K562 (cell line): ENCODE data around the gene STX18. TPM values are rescaled to one million over a fixed set of nuclear protein-coding genes. Genes with fewer than 3 reads are reported as not detected.

Experiments
- CSDE1 ChIP-seq, 2 experiments: fragments of 450-650 bp; IDR thresholded peaks; 2 replicates each; pipeline ENCODE4 v1.6.1; 2016; ENCODE audit warnings: mild to moderate bottlenecking in 1 of 2
- DNMT1 ChIP-seq: fragments of 450-650 bp; IDR thresholded peaks from 2 replicates; pipeline ENCODE4 v1.6.1; 2016; ENCODE audit warnings: antibody characterized with exemption, mild to moderate bottlenecking
- GABPA ChIP-seq: fragments of 200-800 bp; sonication (Bioruptor generic); conservative IDR thresholded peaks from 2 replicates; pipeline ENCODE4 v1.6.1; 2016; ENCODE audit warnings: low read depth, missing genetic modification characterization, missing compliant biosample characterization
- GTF2B ChIP-seq: IDR thresholded peaks from 2 replicates; pipeline ENCODE4 v1.6.1; 2011; ENCODE audit not compliant: insufficient read length; ENCODE audit errors: extremely low read depth
- HNRNPH1 ChIP-seq: fragments of 200-400 bp; formaldehyde crosslinking; optimal IDR thresholded peaks from 2 replicates; pipeline ENCODE3; 2017; ENCODE audit warnings: low read depth, mild to moderate bottlenecking, low read length, moderate library complexity
- KLF1 ChIP-seq: fragments of 450-650 bp; IDR thresholded peaks from 2 replicates; pipeline ENCODE4 v1.6.1; 2016; ENCODE audit warnings: missing genetic modification characterization, missing compliant biosample characterization
- NCOR1 ChIP-seq: fragments of 450-650 bp; IDR thresholded peaks from 2 replicates; pipeline ENCODE4 v1.6.1; 2016; ENCODE audit warnings: mild to moderate bottlenecking, moderate library complexity
- NFYB ChIP-seq: IDR thresholded peaks from 2 replicates; pipeline ENCODE4 v1.6.1; 2011; ENCODE audit warnings: mild to moderate bottlenecking, moderate library complexity; ENCODE audit not compliant: insufficient read length; ENCODE audit errors: extremely low read depth
- PCBP2 ChIP-seq: fragments of 200-400 bp; formaldehyde crosslinking; IDR thresholded peaks from 2 replicates; pipeline ENCODE4 v1.6.1; 2018; ENCODE audit warnings: low read length, low read depth, mild to moderate bottlenecking, moderate library complexity; ENCODE audit not compliant: poor library complexity, severe bottlenecking
- RFX7 ChIP-seq: fragments of 250-450 bp; sonication (Bioruptor Pico); IDR thresholded peaks from 2 replicates; pipeline ENCODE4 v1.5.1; 2021; ENCODE audit warnings: mild to moderate bottlenecking
- SIRT6 ChIP-seq: IDR thresholded peaks from one replicate; pipeline ENCODE4 v1.6.1; 2012; ENCODE audit warnings: low read depth, mild to moderate bottlenecking, control low read depth, inconsistent platforms, low read length, moderate library complexity
- SMAD2 ChIP-seq: fragments of 150-350 bp; IDR thresholded peaks from 2 replicates; pipeline ENCODE4 v1.6.1; 2014; ENCODE audit warnings: low read depth, mild to moderate bottlenecking, low read length
- TRIM24 ChIP-seq, 2 experiments: fragments of 450-650 bp; IDR thresholded peaks; 2 replicates each; pipeline ENCODE4 v1.6.1; 2016
- ZNF511 ChIP-seq: sonication (generic); formaldehyde crosslinking; IDR thresholded peaks from 2 replicates; pipeline ENCODE4 v1.8.0; 2022; ENCODE audit warnings: mild to moderate bottlenecking, missing genetic modification reagents
- polyA plus RNA-seq, 8 experiments: library from polyadenylated mRNA; depleted of rRNA in 4 of 8; stranded (reverse) in 5 of 8; unstranded in 3 of 8; fragments of >200 nt; fragmentation: Nextera tagmentation in 2 of 8; fragmentation: Illumina TruSeq in 1 of 8; extraction: Ambion mirVana in 2 of 8; extraction: Trizol in 1 of 8; gene quantifications; 2 replicates each; pipeline versions ENCODE4 v1.2.1 to v1.2.3, GENCODE V29; 2011 to 2014; ENCODE audit warnings: inconsistent platforms in 1 of 8, missing spikeins in 1 of 8
- total RNA-seq, 7 experiments: library from RNA; depleted of rRNA in 6 of 7; stranded (reverse); fragments of >200 nt in 6 of 7; fragmentation: Illumina TruSeq in 2 of 7; extraction: Trizol in 2 of 7; gene quantifications; 2 replicates each; pipeline versions ENCODE4 v1.2.1 to v1.2.3, GENCODE V29; 2011 to 2021; ENCODE audit warnings: low replicate concordance in 1 of 7
- TF ChIP-seq, protein P1 (sequence below): fragments of 150-350 bp; IDR thresholded peaks from 2 replicates; pipeline ENCODE4 v1.6.1; 2014; ENCODE audit warnings: low read depth, mild to moderate bottlenecking, low read length, borderline replicate concordance
- TF ChIP-seq, protein P2 (sequence below): sonication (generic); formaldehyde crosslinking; IDR thresholded peaks from 2 replicates; pipeline ENCODE4 v1.8.0; 2023; ENCODE audit warnings: mild to moderate bottlenecking, missing genetic modification reagents

The STX18 gene
- total and polyA plus RNA-seq, 9 of the 15 experiments (the other 6 are each of a cell fraction or from before 2014, with no cell fraction given), result 6.2 to 41.7 (median 22.7) TPM

- TF ChIP-seq ZNF511 (CRISPR knock-in tag) (0 out of 2 replicates have a peak, but pooled peaks have one; percentile 17), RFX7 (no peak), KLF1 (tag) (no peak), SMAD2 (no peak), TRIM24 (IDR thresholded peaks at IDR 0.05) (no peak), HNRNPH1 (no peak), PCBP2 (no peak), CSDE1 (IDR thresholded peaks at IDR 0.05) (no peak), GABPA (tag) (no peak), GTF2B (no peak), NCOR1 (no peak), DNMT1 (no peak), NFYB (no peak), SIRT6 (no peak)
- TF ChIP-seq, protein P1, sequence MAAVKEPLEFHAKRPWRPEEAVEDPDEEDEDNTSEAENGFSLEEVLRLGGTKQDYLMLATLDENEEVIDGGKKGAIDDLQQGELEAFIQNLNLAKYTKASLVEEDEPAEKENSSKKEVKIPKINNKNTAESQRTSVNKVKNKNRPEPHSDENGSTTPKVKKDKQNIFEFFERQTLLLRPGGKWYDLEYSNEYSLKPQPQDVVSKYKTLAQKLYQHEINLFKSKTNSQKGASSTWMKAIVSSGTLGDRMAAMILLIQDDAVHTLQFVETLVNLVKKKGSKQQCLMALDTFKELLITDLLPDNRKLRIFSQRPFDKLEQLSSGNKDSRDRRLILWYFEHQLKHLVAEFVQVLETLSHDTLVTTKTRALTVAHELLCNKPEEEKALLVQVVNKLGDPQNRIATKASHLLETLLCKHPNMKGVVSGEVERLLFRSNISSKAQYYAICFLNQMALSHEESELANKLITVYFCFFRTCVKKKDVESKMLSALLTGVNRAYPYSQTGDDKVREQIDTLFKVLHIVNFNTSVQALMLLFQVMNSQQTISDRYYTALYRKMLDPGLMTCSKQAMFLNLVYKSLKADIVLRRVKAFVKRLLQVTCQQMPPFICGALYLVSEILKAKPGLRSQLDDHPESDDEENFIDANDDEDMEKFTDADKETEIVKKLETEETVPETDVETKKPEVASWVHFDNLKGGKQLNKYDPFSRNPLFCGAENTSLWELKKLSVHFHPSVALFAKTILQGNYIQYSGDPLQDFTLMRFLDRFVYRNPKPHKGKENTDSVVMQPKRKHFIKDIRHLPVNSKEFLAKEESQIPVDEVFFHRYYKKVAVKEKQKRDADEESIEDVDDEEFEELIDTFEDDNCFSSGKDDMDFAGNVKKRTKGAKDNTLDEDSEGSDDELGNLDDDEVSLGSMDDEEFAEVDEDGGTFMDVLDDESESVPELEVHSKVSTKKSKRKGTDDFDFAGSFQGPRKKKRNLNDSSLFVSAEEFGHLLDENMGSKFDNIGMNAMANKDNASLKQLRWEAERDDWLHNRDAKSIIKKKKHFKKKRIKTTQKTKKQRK, result no peak
- TF ChIP-seq, protein P2, sequence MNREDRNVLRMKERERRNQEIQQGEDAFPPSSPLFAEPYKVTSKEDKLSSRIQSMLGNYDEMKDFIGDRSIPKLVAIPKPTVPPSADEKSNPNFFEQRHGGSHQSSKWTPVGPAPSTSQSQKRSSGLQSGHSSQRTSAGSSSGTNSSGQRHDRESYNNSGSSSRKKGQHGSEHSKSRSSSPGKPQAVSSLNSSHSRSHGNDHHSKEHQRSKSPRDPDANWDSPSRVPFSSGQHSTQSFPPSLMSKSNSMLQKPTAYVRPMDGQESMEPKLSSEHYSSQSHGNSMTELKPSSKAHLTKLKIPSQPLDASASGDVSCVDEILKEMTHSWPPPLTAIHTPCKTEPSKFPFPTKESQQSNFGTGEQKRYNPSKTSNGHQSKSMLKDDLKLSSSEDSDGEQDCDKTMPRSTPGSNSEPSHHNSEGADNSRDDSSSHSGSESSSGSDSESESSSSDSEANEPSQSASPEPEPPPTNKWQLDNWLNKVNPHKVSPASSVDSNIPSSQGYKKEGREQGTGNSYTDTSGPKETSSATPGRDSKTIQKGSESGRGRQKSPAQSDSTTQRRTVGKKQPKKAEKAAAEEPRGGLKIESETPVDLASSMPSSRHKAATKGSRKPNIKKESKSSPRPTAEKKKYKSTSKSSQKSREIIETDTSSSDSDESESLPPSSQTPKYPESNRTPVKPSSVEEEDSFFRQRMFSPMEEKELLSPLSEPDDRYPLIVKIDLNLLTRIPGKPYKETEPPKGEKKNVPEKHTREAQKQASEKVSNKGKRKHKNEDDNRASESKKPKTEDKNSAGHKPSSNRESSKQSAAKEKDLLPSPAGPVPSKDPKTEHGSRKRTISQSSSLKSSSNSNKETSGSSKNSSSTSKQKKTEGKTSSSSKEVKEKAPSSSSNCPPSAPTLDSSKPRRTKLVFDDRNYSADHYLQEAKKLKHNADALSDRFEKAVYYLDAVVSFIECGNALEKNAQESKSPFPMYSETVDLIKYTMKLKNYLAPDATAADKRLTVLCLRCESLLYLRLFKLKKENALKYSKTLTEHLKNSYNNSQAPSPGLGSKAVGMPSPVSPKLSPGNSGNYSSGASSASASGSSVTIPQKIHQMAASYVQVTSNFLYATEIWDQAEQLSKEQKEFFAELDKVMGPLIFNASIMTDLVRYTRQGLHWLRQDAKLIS (CRISPR knock-in tag), result no peak
Observed at GRCh38 chr4:4575284-4576211, 33.7 kb upstream of the STX18 start (continued).
